H1 (cell line): ENCODE data around the gene UCHL1. TPM values are rescaled to one million over a fixed set of nuclear protein-coding genes. Genes with fewer than 3 reads are reported as not detected.

Source experiments
- CTCF ChIA-PET: fragments of 300-600 bp; sonication (Branson Sonifier 250); formaldehyde crosslinking; loops from one replicate; lab custom pipeline; 2021; ENCODE audit not compliant: partially characterized antibody; lab: Charles Lee
- POLR2A ChIA-PET: fragments of 300-600 bp; sonication (Branson Sonifier 250); formaldehyde crosslinking; loops from one replicate; lab custom pipeline; 2021; ENCODE audit warnings: inconsistent platforms; ENCODE audit not compliant: partially characterized antibody; lab: Charles Lee
- DNase-seq, 2 experiments: peaks; one replicate each; pipeline versions ENCODE4 v3.0.0 to v3.0.0-alpha.2; 2010 to 2022; ENCODE audit warnings: low spot score in 2 of 2, low read depth in 1 of 2, mixed read lengths in 1 of 2
- FAIRE-seq: peaks from 2 replicates; lab custom pipeline; 2011; peaks lifted over from hg19 to GRCh38; lab: Jason Lieb, UNC
- H2AFZ ChIP-seq: 2 replicates; pipeline ENCODE4 v1.8.1; 2012; ENCODE audit warnings: low read length, inconsistent platforms
- H2AK5ac ChIP-seq: 2 replicates; pipeline ENCODE4 v1.6.1; 2013; ENCODE audit warnings: low read depth, low read length
- H2BK120ac ChIP-seq: replicated peaks from 2 replicates; pipeline ENCODE3; 2013; ENCODE audit warnings: low read depth, low read length, inconsistent platforms
- H2BK12ac ChIP-seq: 2 replicates; pipeline ENCODE4 v1.6.1; 2013; ENCODE audit warnings: low read depth, low read length
- H2BK15ac ChIP-seq: 2 replicates; pipeline ENCODE4 v1.6.1; 2013; ENCODE audit warnings: low read length
- H2BK20ac ChIP-seq: 2 replicates; pipeline ENCODE4 v1.6.1; 2013; ENCODE audit warnings: low read length
- H2BK5ac ChIP-seq: 2 replicates; pipeline ENCODE4 v1.6.1; 2013; ENCODE audit warnings: low read depth, low read length
- H3K14ac ChIP-seq: 2 replicates; pipeline ENCODE4 v1.6.1; 2013; ENCODE audit warnings: inconsistent platforms; ENCODE audit not compliant: insufficient read length
- H3K18ac ChIP-seq: 2 replicates; pipeline ENCODE4 v1.6.1; 2013; ENCODE audit warnings: low read length; ENCODE audit errors: extremely low read depth
- H3K23ac ChIP-seq: 2 replicates; pipeline ENCODE4 v1.6.1; 2013; ENCODE audit warnings: inconsistent platforms; ENCODE audit not compliant: insufficient read length
- H3K23me2 ChIP-seq: 2 replicates; pipeline ENCODE4 v1.6.1; 2013; ENCODE audit warnings: low read depth, low read length
- H3K27ac ChIP-seq: 2 replicates; pipeline ENCODE4 v1.6.1; 2011; ENCODE audit warnings: low read depth, low read length, inconsistent platforms
- H3K27me3 ChIP-seq, 4 experiments: replicated peaks in 1 of 4; 1 replicate in 1 of 4; 2 replicates in 3 of 4; pipeline versions ENCODE4 v1.6.1 to v1.8.1; 2011 to 2013; ENCODE audit warnings: low read length in 3 of 4, mild to moderate bottlenecking in 3 of 4, inconsistent platforms in 2 of 4, mixed read lengths in 2 of 4, moderate library complexity in 1 of 4; ENCODE audit not compliant: control insufficient read depth in 3 of 4, insufficient read depth in 3 of 4; ENCODE audit errors: extremely low read depth in 1 of 4
- H3K36me3 ChIP-seq, 4 experiments: 2 replicates each; pipeline versions ENCODE4 v1.6.1 to v1.8.1; 2011 to 2013; ENCODE audit warnings: mild to moderate bottlenecking in 4 of 4, low read length in 3 of 4, moderate library complexity in 2 of 4, control low read depth in 1 of 4, inconsistent platforms in 1 of 4; ENCODE audit not compliant: insufficient read depth in 4 of 4, control insufficient read depth in 2 of 4
- H3K4ac ChIP-seq: replicated peaks from 2 replicates; pipeline ENCODE3; 2013; ENCODE audit warnings: low read length, low read depth, mixed read lengths, inconsistent platforms; ENCODE audit not compliant: insufficient read length
- H3K4me1 ChIP-seq, 4 experiments: replicated peaks in 1 of 4; 1 replicate in 1 of 4; 2 replicates in 3 of 4; pipeline versions ENCODE4 v1.6.1 to v1.8.1; 2011 to 2013; ENCODE audit warnings: low read length in 3 of 4, inconsistent platforms in 2 of 4, mixed read lengths in 1 of 4; ENCODE audit not compliant: insufficient read depth in 4 of 4, control insufficient read depth in 3 of 4
- H3K4me2 ChIP-seq, 2 experiments: 2 replicates each; pipeline versions ENCODE4 v1.6.1 to v1.8.1; 2011 to 2013; ENCODE audit warnings: low read depth in 2 of 2, low read length in 2 of 2, control low read depth in 1 of 2, inconsistent platforms in 1 of 2, mild to moderate bottlenecking in 1 of 2; ENCODE audit not compliant: insufficient read depth in 1 of 2
- H3K4me3 ChIP-seq, 4 experiments: fragments of 200-600, 300-600 bp in 1 of 4; sonication (generic), shearing (Covaris generic), sonication (Bioruptor Twin) in 1 of 4; 2 replicates each; pipeline versions ENCODE4 v1.5.1 to v1.8.1; 2011 to 2016; ENCODE audit warnings: low read length in 4 of 4, low read depth in 3 of 4, control low read depth in 2 of 4, inconsistent platforms in 2 of 4, mild to moderate bottlenecking in 2 of 4, mixed read lengths in 1 of 4, moderate library complexity in 1 of 4; ENCODE audit not compliant: insufficient read depth in 2 of 4; ENCODE audit errors: extremely low read depth in 1 of 4
- H3K56ac ChIP-seq: replicated peaks from 2 replicates; pipeline ENCODE3; 2013; ENCODE audit warnings: low read depth, mild to moderate bottlenecking, mixed read lengths, low read length, inconsistent platforms; ENCODE audit not compliant: insufficient read length
- H3K79me1 ChIP-seq: 2 replicates; pipeline ENCODE4 v1.6.1; 2013; ENCODE audit warnings: low read depth, low read length, control low read depth
- H3K79me2 ChIP-seq, 2 experiments: 2 replicates each; pipeline versions ENCODE4 v1.6.1 to v1.8.1; 2012 to 2013; ENCODE audit warnings: low read length in 2 of 2, mild to moderate bottlenecking in 2 of 2, inconsistent platforms in 1 of 2; ENCODE audit not compliant: insufficient read depth in 2 of 2, control insufficient read depth in 1 of 2
- H3K9ac ChIP-seq, 4 experiments: replicated peaks in 1 of 4; 1 replicate in 1 of 4; 2 replicates in 3 of 4; pipeline versions ENCODE4 v1.6.1 to v1.8.1; 2011 to 2013; ENCODE audit warnings: low read depth in 3 of 4, low read length in 3 of 4, control low read depth in 2 of 4, mild to moderate bottlenecking in 2 of 4, moderate library complexity in 2 of 4, inconsistent platforms in 1 of 4; ENCODE audit errors: extremely low read depth in 1 of 4
- H3K9me3 ChIP-seq, 2 experiments: 2 replicates each; pipeline versions ENCODE4 v1.6.1 to v1.8.1; 2012 to 2013; ENCODE audit warnings: mild to moderate bottlenecking in 2 of 2, moderate library complexity in 2 of 2, control low read depth in 1 of 2, inconsistent platforms in 1 of 2, low read depth in 1 of 2, low read length in 1 of 2, mixed read lengths in 1 of 2; ENCODE audit not compliant: insufficient read depth in 2 of 2
- H4K20me1 ChIP-seq, 2 experiments: replicated peaks in 1 of 2; 2 replicates each; pipeline versions ENCODE3 to v1.8.1; 2011 to 2013; ENCODE audit warnings: inconsistent platforms in 2 of 2, low read length in 2 of 2, mild to moderate bottlenecking in 1 of 2; ENCODE audit not compliant: insufficient read depth in 2 of 2, control insufficient read depth in 1 of 2
- H4K5ac ChIP-seq: 2 replicates; pipeline ENCODE4 v1.6.1; 2013; ENCODE audit warnings: low read length, low read depth, mixed read lengths, inconsistent platforms; ENCODE audit not compliant: insufficient read length
- H4K8ac ChIP-seq: 2 replicates; pipeline ENCODE4 v1.8.0; 2013; ENCODE audit warnings: mild to moderate bottlenecking, moderate library complexity, low read length, inconsistent platforms; ENCODE audit not compliant: insufficient read depth; ENCODE audit errors: extremely low read depth
- H4K91ac ChIP-seq: replicated peaks from 2 replicates; pipeline ENCODE3; 2013; ENCODE audit warnings: low read length, mixed read lengths, inconsistent platforms; ENCODE audit not compliant: insufficient read length
- CBX5 ChIP-seq: fragments of 300-800, 300-1000 bp; sonication (generic); IDR thresholded peaks from 2 replicates; pipeline ENCODE4 v1.7.1; 2016; ENCODE audit warnings: antibody characterized with exemption, low read length, low read depth
- CHD1 ChIP-seq: IDR thresholded peaks from 2 replicates; pipeline ENCODE4 v1.6.1; 2012; ENCODE audit warnings: low read depth, low read length, improper control_type of control experiment
- GTF2F1 ChIP-seq: IDR thresholded peaks from 2 replicates; pipeline ENCODE4 v1.6.1; 2012; ENCODE audit warnings: low read depth, low read length, improper control_type of control experiment, borderline replicate concordance
- HDAC2 ChIP-seq, 2 experiments: fragments of 300-600 bp in 1 of 2; sonication (generic) in 1 of 2; IDR thresholded peaks; 2 replicates each; pipeline ENCODE4 v1.6.1; 2011 to 2012; ENCODE audit warnings: low read depth in 2 of 2, low read length in 2 of 2, mild to moderate bottlenecking in 2 of 2, moderate library complexity in 2 of 2, borderline replicate concordance in 1 of 2, inconsistent platforms in 1 of 2
- KDM5A ChIP-seq: fragments of 200-600 bp; IDR thresholded peaks from 2 replicates; pipeline ENCODE4 v1.7.1; 2012; ENCODE audit warnings: mild to moderate bottlenecking, low read length, inconsistent platforms, mixed read lengths
- RBBP5 ChIP-seq: IDR thresholded peaks from 2 replicates; pipeline ENCODE4 v1.7.1; 2012; ENCODE audit warnings: low read depth, mild to moderate bottlenecking, inconsistent platforms, low read length, moderate library complexity, borderline replicate concordance
- WGBS, 2 experiments: shearing (Covaris generic) in 1 of 2; methylation state at CpG; one replicate each; pipeline versions ENCODE4 v1.1.6 to v1.1.7; 2013 to 2015; ENCODE audit warnings: low lambda C conversion rate in 2 of 2, mixed read lengths in 2 of 2, inconsistent platforms in 1 of 2, low coverage in 1 of 2, missing lambda C conversion rate in 1 of 2; ENCODE audit not compliant: insufficient replicate concordance in 2 of 2, insufficient coverage in 1 of 2, insufficient read length in 1 of 2; ENCODE audit errors: extremely low coverage in 1 of 2, missing lambda C conversion rate in 1 of 2; 5-methylcytosine and 5-hydroxymethylcytosine counted together
- polyA plus RNA-seq, 7 experiments: library from polyadenylated mRNA; depleted of rRNA in 3 of 7; stranded (reverse) in 5 of 7; unstranded in 2 of 7; fragments of >200 nt in 5 of 7; fragments of 200-250 nt in 2 of 7; gene quantifications; 1 replicate in 5 of 7; 2 replicates in 1 of 7; 4 replicates in 1 of 7; pipeline versions ENCODE4 v1.2.1 to v1.2.3, GENCODE V29; 2011 to 2013; ENCODE audit warnings: missing spikeins in 2 of 7, mixed read lengths in 2 of 7
- total RNA-seq: library from RNA; stranded (reverse); fragmentation: NEBNext Ultra II Directional; extraction: Animal tissue kit (Norgen Biotek cat#: 25700); gene quantifications from 2 replicates; pipeline ENCODE4 v1.2.1, GENCODE V29; 2021

UCHL1 gene
- total and polyA plus RNA-seq, 2 of the 8 experiments (the other 6 are each of a cell fraction or from before 2014, with no cell fraction given): 781 to 1,717 TPM

GRCh38 chr4:41304221-41304620 is 47.5 kb downstream of the UCHL1 start:
- Histone ChIP-seq H3K27me3 (no peaks in the 10 kb centered on the region), H3K79me2 (no peaks in the 10 kb centered on the region)
- WGBS, 2 experiments: 95% methylated on average over 5 of the region's 5 CpGs; no CpG with 5 or more reads in 1 of the 2 experiments

More at GRCh38 chr4:41304221-41304620, 47.5 kb downstream of the UCHL1 start:
- TF ChIP-seq CBX5: no peak
- no peak for TF ChIP-seq KDM5A
- TF ChIP-seq GTF2F1: no peak
- no peak for TF ChIP-seq RBBP5
- no peak for TF ChIP-seq CHD1
- TF ChIP-seq HDAC2 (IDR thresholded peaks at IDR 0.05; ENCODE audit: borderline replicate concordance in 1 of 2, low read depth in 2 of 2, low read length in 2 of 2): no peak
- H2AFZ ChIP-seq: no peak overlapping the region
- H3K4me2 ChIP-seq: no peak overlapping the region
- no peaks in the 10 kb centered on the region for H3K79me1 ChIP-seq
- no peak overlapping the region for H4K5ac ChIP-seq
- no peaks in the 10 kb centered on the region for H3K23me2 ChIP-seq
- no peak overlapping the region for H3K23ac ChIP-seq
- no peaks in the 10 kb centered on the region for H3K36me3 ChIP-seq
- FAIRE-seq (no peak), DNase-seq (no peak)
- CTCF ChIA-PET: interaction anchor here (1.2 to 2.1 kb wide), 4 partner anchors 20 to 340 kb away, joined by 3 to 6 read pairs (median 4); no protein-coding TSS in a partner anchor
- no peaks in the 10 kb centered on the region for H4K20me1 ChIP-seq
- H2BK15ac ChIP-seq: no peak overlapping the region
- H3K56ac ChIP-seq: no peak overlapping the region
- H2BK5ac ChIP-seq: no peak overlapping the region
- H2BK12ac ChIP-seq: no peak overlapping the region
- no peak overlapping the region for H2BK120ac ChIP-seq
- H3K9me3 ChIP-seq: no peaks in the 10 kb centered on the region
- POLR2A ChIA-PET: no interaction called here
- no peak overlapping the region for H3K27ac ChIP-seq
- H3K9ac ChIP-seq: no peak overlapping the region
- H3K4ac ChIP-seq: no peak overlapping the region
- H4K91ac ChIP-seq: no peak overlapping the region
- no peak overlapping the region for H2AK5ac ChIP-seq
- no peak overlapping the region for H3K4me3 ChIP-seq
- H3K18ac ChIP-seq: no peak overlapping the region
- no peaks in the 10 kb centered on the region for H3K4me1 ChIP-seq
- H4K8ac ChIP-seq: no peak overlapping the region
- H2BK20ac ChIP-seq: no peak overlapping the region
- no peak overlapping the region for H3K14ac ChIP-seq
